HG02678 (cell line): ENCODE measurements around the gene EXOG.

Experiments
- ATAC-seq: cut with Tn5 transposase; IDR thresholded peaks from one replicate; pipeline ENCODE4 v1.9.1; 2021; ENCODE audit warnings: mild to moderate bottlenecking, moderate library complexity; ENCODE audit not compliant: unreplicated experiment

The EXOG gene, protein sequence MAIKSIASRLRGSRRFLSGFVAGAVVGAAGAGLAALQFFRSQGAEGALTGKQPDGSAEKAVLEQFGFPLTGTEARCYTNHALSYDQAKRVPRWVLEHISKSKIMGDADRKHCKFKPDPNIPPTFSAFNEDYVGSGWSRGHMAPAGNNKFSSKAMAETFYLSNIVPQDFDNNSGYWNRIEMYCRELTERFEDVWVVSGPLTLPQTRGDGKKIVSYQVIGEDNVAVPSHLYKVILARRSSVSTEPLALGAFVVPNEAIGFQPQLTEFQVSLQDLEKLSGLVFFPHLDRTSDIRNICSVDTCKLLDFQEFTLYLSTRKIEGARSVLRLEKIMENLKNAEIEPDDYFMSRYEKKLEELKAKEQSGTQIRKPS

DNA sequence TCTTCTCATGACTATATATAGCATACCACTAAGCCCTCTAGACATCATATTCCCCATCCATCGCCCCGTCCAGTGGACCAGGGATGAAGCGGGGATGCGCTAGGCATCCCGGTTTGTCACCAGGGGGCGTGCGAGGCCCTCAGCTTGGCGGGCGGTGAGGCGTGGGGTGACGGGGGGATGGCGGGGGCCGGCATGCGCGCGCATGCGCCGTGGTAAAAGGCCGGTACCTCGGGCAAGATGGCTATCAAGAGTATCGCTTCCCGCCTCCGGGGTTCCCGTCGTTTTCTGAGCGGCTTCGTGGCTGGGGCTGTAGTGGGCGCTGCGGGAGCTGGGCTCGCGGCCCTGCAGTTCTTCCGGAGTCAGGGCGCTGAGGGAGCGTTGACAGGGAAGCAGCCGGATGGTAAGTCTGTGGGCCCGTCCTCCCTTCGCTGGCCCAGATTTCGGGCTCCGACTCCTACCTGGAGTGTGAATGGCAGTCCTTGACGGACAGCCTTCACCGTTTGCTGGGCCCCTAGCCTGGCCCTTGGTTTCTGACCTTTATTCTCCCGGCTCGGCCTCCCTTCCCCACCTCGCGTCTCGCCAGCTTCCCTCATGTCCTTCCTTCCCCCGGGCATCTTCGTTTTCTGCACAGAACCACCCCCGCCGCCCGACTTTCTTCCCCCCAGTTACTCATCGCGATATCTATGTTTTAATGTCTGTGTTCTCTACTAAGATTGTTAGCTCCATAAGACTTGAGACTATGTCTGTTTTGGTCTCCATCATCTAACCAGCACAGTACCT, at the start of gene EXOG:
TSS of gene EXOG (plus strand) at position 210 of the 780 bp plus-strand sequence. CDS start at position 238, 28 bp downstream.
- ATAC-seq = peak; percentile 89

DNA sequence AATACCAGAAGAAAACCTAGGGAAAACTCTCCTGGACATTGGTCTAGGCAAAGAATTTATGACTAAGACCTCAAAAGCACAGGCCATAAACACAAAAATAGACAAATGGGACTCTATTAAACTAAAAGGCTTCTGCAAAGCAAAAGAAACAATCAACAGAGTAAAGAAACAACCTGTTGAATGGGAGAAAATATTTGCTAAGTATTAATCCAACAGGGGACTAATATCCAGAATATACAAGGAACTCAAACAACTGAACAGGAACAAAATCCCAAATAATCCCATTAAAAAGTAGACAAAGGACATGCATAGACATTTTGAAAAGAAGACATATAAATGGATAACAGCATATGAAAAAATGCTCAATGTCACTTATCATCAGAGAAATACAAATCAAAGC, 49.3 kb upstream of the EXOG start:
- ATAC-seq = no peak

DNA sequence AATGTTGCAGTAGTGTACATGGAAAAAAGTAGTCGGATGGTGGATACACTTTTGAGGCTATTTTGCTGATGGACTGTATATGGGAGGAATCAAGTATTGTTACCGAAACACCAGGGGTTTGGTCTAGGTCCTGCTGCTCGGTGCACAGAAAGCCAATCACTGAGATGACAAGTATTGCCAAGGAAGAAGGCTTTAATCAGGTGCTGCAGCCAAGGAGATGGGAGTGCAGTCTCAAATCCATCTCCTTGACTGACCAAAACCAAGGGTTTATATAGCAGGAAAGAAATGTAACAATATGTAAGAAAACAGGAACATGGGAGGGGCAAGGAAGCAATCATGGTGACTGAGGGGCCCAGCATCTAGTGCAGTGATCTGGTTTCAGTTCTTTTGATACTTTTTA, 45.3 kb upstream of the EXOG start:
- ATAC-seq = no peak

DNA sequence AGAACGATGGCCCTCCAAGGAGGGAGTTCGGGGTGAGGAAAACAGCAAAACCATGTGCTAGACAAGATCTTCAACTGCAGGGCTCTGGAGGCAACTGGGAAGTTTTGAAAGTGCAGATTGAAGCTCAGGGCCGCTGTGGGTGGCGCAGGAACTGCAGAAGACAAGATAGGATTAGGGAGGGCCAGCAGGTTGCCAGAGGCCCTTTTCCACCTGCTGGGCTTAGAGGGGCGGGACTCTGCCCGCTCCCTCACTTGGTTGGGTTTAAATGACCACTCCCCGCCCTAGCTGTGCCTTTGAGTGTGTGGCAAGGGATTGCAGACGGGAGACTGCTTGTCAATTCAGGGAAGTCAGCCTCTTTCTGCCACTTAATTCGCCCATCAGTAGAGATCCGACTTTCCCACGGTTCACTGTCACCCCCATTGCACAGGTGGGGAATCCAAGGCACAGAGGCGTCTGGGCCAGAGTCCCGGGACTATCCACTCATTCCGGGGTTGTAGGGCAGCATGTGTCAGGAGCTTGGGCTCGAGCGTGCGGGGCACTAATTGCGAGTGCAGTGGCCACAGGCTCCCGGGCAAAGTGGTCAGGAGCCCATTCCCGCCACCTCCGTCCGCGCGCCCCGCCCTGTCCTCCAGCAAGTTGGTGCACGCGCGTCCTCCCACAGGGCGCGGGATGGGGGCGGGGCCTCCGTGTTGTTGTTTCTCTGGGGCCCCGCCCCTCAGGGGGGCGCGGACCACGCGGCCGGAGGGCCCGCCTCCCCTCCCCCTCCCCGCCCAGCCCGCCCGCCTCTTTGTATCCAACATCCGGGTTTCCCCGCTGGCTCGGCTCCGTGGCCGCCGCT, 42.8 kb upstream of the EXOG start, which contains the start of gene ACVR2B:
TSS of gene ACVR2B (plus strand) at position 816 of the 838 bp plus-strand sequence. CDS start 433 bp downstream, outside the sequence.
- peak; percentile 65 for ATAC-seq

DNA sequence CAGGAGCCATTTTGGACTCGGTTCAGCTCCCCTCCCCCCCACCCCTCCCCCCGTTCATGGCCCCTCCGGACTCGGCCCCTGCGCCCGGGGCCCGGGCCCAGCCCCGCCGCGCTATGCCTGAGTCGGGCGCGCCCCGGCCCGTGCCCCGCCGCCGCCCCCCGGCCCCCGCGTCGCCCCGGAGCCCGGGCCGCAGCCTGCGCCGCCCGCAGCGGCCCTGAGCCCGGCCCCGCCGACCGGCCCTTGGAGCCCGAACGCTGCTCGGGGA, 42.3 kb upstream of the EXOG start:
- ATAC-seq = no peak

DNA sequence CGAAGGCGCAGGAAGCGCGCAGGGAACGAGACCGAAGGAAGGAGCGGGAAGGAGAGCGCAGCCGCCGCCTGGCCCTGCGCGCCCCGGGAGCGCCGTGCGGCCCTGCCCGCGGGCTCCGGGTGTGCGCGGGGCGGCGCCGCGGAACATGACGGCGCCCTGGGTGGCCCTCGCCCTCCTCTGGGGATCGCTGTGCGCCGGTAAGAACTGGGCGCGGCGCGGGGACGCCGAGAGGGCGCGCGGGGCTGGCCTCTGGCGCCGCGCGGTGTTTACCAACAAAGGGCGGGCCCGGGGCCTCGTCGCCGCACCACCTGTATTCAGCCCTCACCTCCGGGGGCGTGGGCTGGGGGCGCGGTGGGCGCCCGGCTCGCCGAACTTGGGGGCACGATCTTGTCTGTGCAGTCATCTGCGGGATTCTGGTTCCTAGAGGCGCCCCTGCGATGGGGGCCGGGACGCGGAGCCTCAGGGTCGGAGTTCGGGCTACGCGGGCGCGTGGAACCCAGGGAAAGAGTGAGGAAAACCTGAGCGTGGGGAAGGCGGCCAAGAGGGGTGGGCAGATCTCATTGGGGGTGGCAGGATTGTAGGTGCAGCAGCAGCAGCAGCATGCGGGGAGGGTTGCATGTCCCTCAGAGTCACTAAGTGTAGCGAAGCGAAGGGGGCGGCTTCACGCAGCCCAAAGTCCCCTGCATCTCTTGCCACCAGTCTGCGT, 41.8 kb upstream of the EXOG start:
- peak; percentile 30 for ATAC-seq

DNA sequence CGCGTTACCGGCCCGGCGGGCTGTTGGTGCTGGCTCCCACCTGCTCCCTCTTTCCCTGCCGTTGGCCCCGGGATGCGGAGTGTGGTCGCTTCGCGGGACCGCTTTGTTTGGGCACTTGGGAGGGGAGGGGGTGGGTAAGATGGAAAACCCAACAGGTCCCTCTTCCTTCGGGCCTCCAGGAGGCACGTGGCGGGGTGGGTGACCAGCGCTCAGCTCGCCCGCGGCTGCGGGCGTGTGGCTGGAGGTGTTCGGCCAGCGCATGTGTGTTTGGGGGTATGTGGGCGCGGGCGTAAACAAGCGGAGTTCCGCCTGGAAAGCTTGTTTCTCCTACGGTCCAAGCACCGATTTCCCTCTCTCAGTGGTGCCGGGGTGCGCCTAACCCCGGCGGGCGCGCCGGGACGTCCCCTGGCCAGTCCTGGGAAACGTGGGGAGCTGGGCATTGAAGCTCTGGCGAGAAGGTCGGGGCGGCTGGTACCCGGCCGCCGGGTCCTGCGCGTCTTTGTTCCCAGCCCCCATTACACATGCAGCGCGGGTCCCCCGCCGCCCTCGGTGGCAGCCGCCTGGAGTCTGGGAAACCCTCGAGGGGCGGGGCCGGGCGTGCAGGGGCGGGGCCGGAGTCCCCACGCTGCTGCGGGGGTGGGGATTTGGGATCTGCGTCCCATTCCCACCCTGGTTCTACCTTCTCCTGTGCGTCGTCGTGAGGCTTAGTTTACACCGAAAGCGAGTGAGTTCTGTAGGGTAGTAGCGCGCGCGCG, 41.1 kb upstream of the EXOG start:
- ATAC-seq = peak; percentile 20

DNA sequence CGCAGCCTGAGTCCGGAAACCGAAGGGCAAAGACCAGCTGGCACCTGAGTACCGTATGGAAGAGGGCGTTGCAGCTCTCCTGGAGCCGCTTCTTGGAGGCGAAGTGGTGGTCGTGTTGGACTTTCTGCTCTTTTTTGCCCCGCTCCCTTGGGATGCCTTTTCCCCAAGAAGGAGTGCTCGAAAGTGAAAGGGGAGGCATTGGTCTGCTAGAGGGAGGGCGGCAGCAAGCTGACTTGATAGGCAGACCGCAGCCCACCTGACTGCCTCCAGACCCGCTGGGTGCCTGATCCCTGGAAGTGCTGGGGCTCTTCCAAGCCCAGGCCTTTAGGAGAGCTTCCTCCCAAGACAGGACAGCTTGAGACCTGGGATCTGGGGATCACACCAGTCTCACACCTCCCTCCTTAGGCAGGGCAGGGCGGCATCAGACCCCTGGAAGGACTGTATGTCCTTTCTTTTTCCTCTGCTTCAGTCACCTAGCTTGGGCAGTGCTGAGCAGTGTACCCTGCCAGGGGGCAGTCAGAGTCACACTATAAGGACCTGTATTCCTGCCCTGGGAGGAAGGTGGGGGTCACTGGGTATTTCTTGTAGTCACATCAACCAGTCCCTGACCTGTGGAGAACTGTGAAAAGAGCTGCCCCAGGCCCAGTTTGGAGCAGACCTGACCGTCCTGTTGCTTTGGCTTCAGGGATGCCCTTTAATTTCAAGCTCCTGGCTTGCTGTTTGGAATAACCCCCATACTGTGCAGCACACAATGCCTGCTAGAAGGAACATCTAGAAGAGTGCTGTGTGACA, 40.3 kb upstream of the EXOG start:
- ATAC-seq = peak; percentile 38

DNA sequence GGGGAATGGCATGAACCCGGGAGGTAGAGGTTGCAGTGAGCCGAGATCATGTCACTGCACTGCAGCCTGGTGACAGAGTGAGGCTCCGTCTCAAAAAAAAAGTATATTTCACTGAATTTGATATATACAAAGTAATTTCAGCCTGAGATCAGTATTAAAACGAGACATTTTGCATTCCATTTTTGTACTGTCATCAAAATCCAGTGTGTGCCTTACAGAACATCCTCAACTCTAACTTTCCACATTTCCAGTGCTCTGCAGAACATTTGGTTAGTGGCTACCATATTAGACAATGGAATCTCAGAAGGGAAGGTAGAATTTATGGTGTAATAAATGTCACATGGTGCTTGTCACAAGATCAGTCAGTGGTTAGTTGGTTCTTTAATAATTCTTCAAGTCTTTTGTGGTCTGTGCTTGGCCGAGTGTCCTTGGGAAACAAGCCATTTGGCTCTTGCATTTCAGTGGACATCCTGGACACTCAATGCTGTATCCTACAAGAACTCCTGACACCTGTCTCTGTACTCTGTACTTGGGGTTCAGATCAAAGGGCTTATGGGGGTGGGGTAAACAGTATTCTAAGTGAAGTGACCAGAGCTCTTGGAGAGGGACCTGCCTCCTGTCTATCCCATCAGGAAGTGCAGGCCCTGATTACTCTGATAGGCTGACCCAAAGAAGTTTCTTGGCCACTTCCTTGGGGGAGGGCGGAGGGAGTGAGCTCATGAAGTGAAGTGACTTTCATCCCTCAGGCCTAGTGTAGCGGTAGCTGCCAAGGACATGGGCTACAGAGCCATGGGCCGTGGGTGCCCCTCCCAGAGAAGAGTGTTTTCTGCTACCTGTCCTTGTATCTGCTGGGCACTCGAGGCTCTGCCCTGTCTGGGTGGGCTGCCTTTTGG, 38.8 kb upstream of the EXOG start:
- no peak for ATAC-seq

DNA sequence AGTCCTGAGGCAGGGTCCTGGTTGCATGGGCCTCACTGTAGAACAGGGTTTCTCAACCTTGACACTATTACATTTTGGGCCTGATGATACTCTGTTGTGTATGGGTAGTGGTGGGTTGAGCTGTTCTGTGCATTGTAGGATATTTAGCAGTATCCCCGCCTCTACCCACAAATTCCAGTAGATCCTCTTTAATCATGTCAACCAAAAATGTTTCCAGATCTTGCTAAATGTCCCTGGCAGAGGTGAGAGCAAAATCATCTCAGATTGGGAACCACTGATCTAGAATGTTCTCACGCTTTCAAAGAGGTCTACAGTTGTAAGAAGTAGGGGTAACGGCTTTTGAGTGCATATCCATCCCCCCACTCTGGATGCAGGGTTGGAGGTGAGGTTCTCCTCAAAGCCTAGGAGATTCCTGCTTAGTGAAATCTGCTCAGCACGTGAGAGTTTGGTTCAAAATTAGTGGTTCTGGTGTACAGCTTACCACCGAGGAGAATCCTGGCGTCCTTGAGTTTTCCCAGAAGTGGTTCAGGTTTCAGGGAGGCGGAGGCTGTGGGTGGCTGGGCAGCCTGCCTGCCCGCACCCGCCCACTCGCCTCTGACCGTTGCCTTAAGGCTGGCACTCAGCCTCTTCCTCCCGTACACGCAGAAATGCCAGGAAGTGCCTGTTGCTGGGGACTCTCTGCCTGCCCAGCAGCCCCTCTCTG, 37.2 kb upstream of the EXOG start:
- no peak for ATAC-seq

DNA sequence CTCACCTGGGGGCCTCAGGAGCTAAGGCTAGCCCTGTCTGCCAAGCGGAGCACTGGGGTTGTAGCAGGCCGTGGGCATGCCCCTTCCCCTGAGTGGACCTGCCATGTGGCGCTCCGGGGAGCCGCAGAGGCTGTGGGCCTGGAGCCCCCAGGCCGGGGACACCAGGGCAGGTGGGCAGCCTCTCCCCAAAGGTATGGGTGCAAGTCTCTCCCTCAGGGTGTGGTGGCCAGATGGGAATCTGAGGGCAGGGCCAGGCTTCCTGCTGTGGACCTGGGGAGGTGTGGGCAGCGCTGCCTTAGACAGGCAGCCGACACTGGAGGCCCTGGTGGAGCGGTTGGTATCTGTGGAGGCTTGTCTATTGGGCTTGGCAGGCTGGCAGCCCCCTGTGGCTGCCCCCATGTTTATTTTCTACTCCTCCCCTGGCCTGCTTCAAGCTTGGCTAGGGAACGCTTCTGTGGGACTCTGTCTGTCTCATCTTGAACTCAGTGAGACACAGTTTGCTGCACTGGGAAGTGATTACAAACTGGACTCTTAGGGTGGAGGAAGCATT, 36.6 kb upstream of the EXOG start:
- no peak for ATAC-seq

DNA sequence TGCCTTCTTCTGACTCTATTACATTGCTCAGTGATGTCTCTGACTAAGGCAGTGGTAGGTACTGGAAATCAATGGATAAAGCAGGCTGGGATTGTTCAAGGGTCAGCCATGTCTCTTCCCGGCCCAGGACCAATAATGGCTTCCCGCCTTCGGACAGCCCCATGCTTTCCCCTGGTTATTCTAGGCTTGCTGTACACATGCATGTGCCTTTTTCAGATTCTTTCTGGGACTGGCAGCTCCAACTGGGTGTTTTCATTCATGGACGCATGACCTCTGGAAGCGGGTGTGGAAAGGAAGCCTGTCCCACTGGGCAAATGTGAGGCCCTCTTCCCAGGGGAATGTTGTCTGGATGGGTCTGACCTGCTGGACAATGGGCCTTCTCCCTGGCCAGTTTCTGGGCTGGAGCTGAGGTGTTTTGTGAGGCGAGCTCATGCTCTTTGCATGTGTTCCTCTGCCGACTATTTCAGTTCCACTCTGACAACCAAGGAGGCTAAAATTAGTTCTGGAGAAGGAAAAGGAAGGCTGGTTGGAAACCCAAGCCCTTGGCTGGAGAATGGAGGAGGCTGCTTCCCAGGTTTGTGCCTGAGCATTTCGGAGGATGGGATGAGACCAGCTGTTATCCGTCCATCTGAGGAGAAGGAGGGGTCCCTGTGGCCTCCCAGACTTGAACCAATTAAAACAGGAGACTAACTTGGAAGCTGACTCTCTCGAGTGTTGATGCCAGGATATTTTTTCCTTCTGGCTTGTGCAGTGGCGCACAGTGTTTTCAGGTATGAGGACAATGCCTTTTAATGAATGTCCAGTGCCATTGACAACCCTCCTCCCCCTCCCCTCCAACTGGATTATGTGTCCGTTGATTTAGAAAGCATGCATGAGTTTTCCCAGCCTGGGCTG, 35.5 kb upstream of the EXOG start:
- no peak for ATAC-seq

DNA sequence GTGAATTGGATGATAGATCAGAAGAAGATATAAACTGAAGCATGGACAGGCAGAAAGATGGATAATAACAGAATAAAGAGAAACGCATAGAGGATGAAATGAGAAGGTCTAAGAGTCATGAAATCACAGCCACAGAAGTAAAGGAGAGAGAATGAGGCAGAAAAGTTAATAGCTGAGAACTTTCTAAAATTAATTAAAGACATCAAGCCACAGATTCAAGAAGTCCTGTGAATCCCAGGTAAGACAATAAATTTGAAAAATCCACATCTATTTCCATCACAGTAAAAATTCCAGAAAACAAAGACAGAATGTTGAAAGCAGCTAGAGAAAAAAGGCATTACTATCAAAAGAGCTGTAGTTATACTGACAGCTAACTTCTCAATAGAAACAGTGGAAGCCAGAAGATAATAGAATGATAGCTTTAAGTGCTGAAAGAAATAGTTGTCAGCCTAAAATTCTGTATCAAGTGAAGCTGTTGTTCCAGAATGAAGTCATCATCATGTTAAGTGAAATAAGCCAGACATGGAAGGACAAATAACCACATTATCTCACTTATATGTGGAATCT, 30.5 kb upstream of the EXOG start:
- no peak for ATAC-seq

DNA sequence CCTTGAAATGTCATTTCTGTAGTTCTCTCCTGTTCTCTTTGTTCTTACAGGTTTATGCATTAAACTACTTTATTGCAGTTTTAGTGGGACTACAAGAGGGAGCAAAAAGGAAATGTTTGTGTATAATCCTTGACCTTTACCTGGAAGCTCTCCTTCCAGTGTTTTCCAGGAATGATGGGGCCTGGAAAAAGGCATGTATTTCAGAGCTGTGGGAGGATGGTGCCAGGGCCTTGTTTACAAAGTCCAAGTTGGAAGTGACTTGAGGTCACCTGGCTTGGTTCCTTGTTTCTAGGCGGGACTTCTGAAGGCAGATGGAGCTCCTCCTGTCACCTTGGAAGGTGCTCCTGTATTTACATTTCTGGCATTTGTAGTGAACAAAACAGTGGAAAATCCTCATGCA, 27.4 kb upstream of the EXOG start:
- no peak for ATAC-seq

DNA sequence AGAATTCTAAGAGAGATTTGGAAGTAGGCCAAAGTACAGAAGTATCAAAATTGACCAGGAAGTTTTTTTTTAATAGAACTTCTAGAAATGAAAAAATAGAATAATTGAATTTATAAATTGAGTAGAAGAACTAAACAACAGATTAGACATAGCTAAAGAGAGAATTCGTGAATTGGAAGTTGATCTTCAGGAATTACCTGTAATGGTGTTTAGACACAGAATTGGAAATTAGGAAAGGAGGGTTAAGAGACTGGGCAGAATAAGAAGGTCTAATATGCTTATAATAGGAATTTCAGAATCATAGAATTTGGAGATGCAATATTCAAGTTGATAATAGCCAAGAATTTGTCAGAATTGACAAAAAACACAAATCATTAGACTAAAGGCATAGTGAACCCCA, 26.3 kb upstream of the EXOG start:
- no peak for ATAC-seq

DNA sequence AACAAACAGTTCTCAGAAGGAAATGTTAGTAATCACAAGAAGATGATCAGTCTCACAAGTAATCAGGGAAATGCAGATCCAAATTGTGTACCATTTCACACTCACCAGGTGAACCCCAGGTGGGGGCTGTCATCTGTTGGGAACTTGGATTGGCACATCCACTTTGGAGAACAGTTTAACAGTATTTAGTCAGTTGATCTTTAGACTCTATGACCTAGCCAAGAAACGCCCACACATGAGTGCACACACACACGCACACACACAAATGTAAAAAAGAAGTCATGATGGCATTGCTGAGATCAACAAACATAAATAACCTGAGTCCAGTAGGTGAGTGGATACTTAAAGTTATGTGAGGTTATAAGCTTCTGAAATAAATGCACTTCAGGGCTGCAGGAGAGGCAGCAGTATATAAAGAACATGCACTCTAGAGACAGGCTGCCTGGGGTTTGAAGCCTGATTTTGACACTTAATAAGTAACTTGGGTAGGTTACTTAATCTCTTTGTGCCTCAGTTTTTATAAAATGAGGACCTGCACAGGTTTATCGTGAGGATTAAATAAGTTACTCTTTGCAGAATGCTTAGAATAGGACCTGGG, 24.8 kb upstream of the EXOG start:
- no peak for ATAC-seq
